IMR-90 (cell line): ENCODE measurements around the gene DSCAM. TPM values are rescaled to one million over a fixed set of nuclear protein-coding genes. Genes with fewer than 3 reads are reported as not detected.

Source experiments
- ATAC-seq: fragments of 200-7000 bp; cut with Tn5 transposase; 2 replicates; pipeline ENCODE4 v1.9.1; 2020; ENCODE audit warnings: low read depth, mild to moderate bottlenecking, moderate library complexity
- BruUV-seq: library from RNA; stranded (reverse); fragments of 400-500 nt; replicated peaks from 2 replicates; lab custom pipeline; 2021; lab: Mats Ljungman, UMichigan
- CTCF ChIA-PET: fragments of 300-600 bp; formaldehyde crosslinking; extraction: SDS; loops from one replicate; lab custom pipeline; 2021; ENCODE audit warnings: antibody characterized with exemption; lab: Yijun Ruan, JAX
- POLR2A ChIA-PET: fragments of 300-600 bp; sonication (Branson Sonifier 250); formaldehyde crosslinking; loops from one replicate; lab custom pipeline; 2022; ENCODE audit warnings: antibody characterized with exemption; ENCODE audit not compliant: unreplicated experiment; lab: Charles Lee
- DNase-seq: peaks from one replicate; pipeline ENCODE4 v3.0.0; 2013
- H2AFZ ChIP-seq: replicated peaks from 2 replicates; pipeline ENCODE3; 2013; ENCODE audit warnings: low read length, mild to moderate bottlenecking; ENCODE audit not compliant: poor library complexity
- H2AK5ac ChIP-seq: 2 replicates; pipeline ENCODE4 v1.6.1; 2013; ENCODE audit warnings: low read depth, low read length, inconsistent platforms
- H2AK9ac ChIP-seq: replicated peaks from 2 replicates; pipeline ENCODE3; 2013; ENCODE audit warnings: mild to moderate bottlenecking, low read depth, low read length, moderate library complexity; ENCODE audit not compliant: poor library complexity
- H2BK120ac ChIP-seq: 2 replicates; pipeline ENCODE4 v1.6.1; 2013; ENCODE audit warnings: low read depth, low read length, inconsistent platforms
- H2BK15ac ChIP-seq: 3 replicates; pipeline ENCODE4 v1.6.1; 2013; ENCODE audit warnings: low read depth, low read length, inconsistent platforms
- H2BK20ac ChIP-seq: 2 replicates; pipeline ENCODE4 v1.6.1; 2013; ENCODE audit warnings: low read depth, mild to moderate bottlenecking, inconsistent platforms, low read length, moderate library complexity
- H2BK5ac ChIP-seq: 2 replicates; pipeline ENCODE4 v1.6.1; 2013; ENCODE audit warnings: mild to moderate bottlenecking, low read depth, low read length, inconsistent platforms; ENCODE audit not compliant: poor library complexity, severe bottlenecking
- H3K14ac ChIP-seq: replicated peaks from 2 replicates; pipeline ENCODE4 v1.6.1; 2013; ENCODE audit warnings: low read depth, low read length, inconsistent platforms
- H3K18ac ChIP-seq: 2 replicates; pipeline ENCODE4 v1.6.1; 2013; ENCODE audit warnings: low read depth, low read length, control low read depth
- H3K23ac ChIP-seq: 2 replicates; pipeline ENCODE4 v1.6.1; 2013; ENCODE audit warnings: low read depth, low read length, inconsistent platforms
- H3K27ac ChIP-seq: 2 replicates; pipeline ENCODE4 v1.5.1; 2013; ENCODE audit warnings: mild to moderate bottlenecking, control low read depth, low read length; ENCODE audit not compliant: insufficient read depth
- H3K27me3 ChIP-seq: 2 replicates; pipeline ENCODE4 v1.6.1; 2013; ENCODE audit warnings: low read length; ENCODE audit not compliant: control insufficient read depth, insufficient read depth
- H3K36me3 ChIP-seq: 2 replicates; pipeline ENCODE4 v1.6.1; 2013; ENCODE audit warnings: low read length, mixed read lengths; ENCODE audit not compliant: control insufficient read depth, insufficient read depth
- H3K4ac ChIP-seq: 2 replicates; pipeline ENCODE4 v1.6.1; 2013; ENCODE audit warnings: low read depth, low read length, inconsistent platforms
- H3K4me1 ChIP-seq: 2 replicates; pipeline ENCODE4 v1.6.1; 2013; ENCODE audit warnings: low read length, mixed read lengths; ENCODE audit not compliant: control insufficient read depth, insufficient read depth
- H3K4me2 ChIP-seq: 2 replicates; pipeline ENCODE4 v1.6.1; 2013; ENCODE audit warnings: low read depth, mild to moderate bottlenecking, control low read depth, low read length, moderate library complexity
- H3K4me3 ChIP-seq: 2 replicates; pipeline ENCODE4 v1.5.1; 2013; ENCODE audit warnings: low read depth, mild to moderate bottlenecking, control low read depth, low read length, moderate library complexity; ENCODE audit not compliant: insufficient read depth
- H3K56ac ChIP-seq: 2 replicates; pipeline ENCODE4 v1.6.1; 2013; ENCODE audit warnings: low read length, inconsistent platforms; ENCODE audit not compliant: insufficient read depth; ENCODE audit errors: extremely low read depth
- H3K79me1 ChIP-seq, 2 experiments: 2 replicates each; pipeline ENCODE4 v1.6.1; 2013; ENCODE audit warnings: low read length in 2 of 2, inconsistent platforms in 1 of 2, low read depth in 1 of 2
- H3K9ac ChIP-seq: 2 replicates; pipeline ENCODE4 v1.6.1; 2013; ENCODE audit warnings: low read depth, low read length, control low read depth
- H3K9me1 ChIP-seq: 2 replicates; pipeline ENCODE4 v1.6.1; 2013; ENCODE audit warnings: low read length, inconsistent platforms; ENCODE audit not compliant: insufficient read depth
- H3K9me3 ChIP-seq: 2 replicates; pipeline ENCODE4 v1.6.1; 2013; ENCODE audit warnings: low read length; ENCODE audit not compliant: control insufficient read depth, insufficient read depth
- H4K20me1 ChIP-seq: 2 replicates; pipeline ENCODE4 v1.6.1; 2013; ENCODE audit warnings: low read length, inconsistent platforms; ENCODE audit not compliant: insufficient read depth
- H4K5ac ChIP-seq: 2 replicates; pipeline ENCODE4 v1.6.1; 2013; ENCODE audit warnings: mild to moderate bottlenecking, low read depth, low read length, control low read depth
- H4K8ac ChIP-seq, 2 experiments: 2 replicates each; pipeline ENCODE4 v1.6.1; 2013; ENCODE audit warnings: low read depth in 2 of 2, low read length in 2 of 2, control low read depth in 1 of 2, inconsistent platforms in 1 of 2
- H4K91ac ChIP-seq: 2 replicates; pipeline ENCODE4 v1.6.1; 2013; ENCODE audit warnings: low read depth, low read length, inconsistent platforms; ENCODE audit not compliant: insufficient read depth
- BHLHE40 ChIP-seq: fragments of 150-350 bp; IDR thresholded peaks from 2 replicates; pipeline ENCODE4 v1.6.1; 2016; ENCODE audit warnings: mild to moderate bottlenecking, low read depth, low read length
- CHD1 ChIP-seq: IDR thresholded peaks from 2 replicates; pipeline ENCODE4 v1.6.1; 2012; ENCODE audit warnings: low read depth, low read length, improper control_type of control experiment
- CTCF ChIP-seq: conservative IDR thresholded peaks from 2 replicates; pipeline ENCODE4 v1.5.1; 2012; ENCODE audit warnings: mild to moderate bottlenecking, low read depth, low read length, improper control_type of control experiment
- ELK1 ChIP-seq: fragments of 150-350 bp; IDR thresholded peaks from 2 replicates; pipeline ENCODE4 v1.6.1; 2016; ENCODE audit warnings: low read depth, mild to moderate bottlenecking, low read length, moderate library complexity, borderline replicate concordance
- MAFK ChIP-seq: IDR thresholded peaks from 2 replicates; pipeline ENCODE4 v1.6.1; 2012; ENCODE audit warnings: low read depth, low read length, improper control_type of control experiment
- MAZ ChIP-seq: IDR thresholded peaks from 2 replicates; pipeline ENCODE4 v1.6.1; 2012; ENCODE audit warnings: low read depth, mild to moderate bottlenecking, low read length, improper control_type of control experiment, moderate library complexity, borderline replicate concordance
- MXI1 ChIP-seq: IDR thresholded peaks from 2 replicates; pipeline ENCODE4 v1.6.1; 2012; ENCODE audit warnings: low read depth, mild to moderate bottlenecking, low read length, moderate library complexity, borderline replicate concordance
- NFE2L2 ChIP-seq: fragments of 150-350 bp; IDR thresholded peaks from 2 replicates; pipeline ENCODE4 v1.6.1; 2016; ENCODE audit warnings: low read depth, mild to moderate bottlenecking, low read length
- POLR2A ChIP-seq: IDR thresholded peaks from 2 replicates; pipeline ENCODE4 v1.6.1; 2012; ENCODE audit warnings: mild to moderate bottlenecking, low read depth, low read length
- RCOR1 ChIP-seq: IDR thresholded peaks from 2 replicates; pipeline ENCODE4 v1.6.1; 2012; ENCODE audit warnings: mild to moderate bottlenecking, low read length, improper control_type of control experiment; ENCODE audit not compliant: insufficient replicate concordance
- RFX5 ChIP-seq: IDR thresholded peaks from 2 replicates; pipeline ENCODE4 v1.8.0; 2012; ENCODE audit warnings: low read depth, mild to moderate bottlenecking, low read length, moderate library complexity
- SMC3 ChIP-seq: fragments of 150-350 bp; IDR thresholded peaks from 2 replicates; pipeline ENCODE4 v1.6.1; 2016; ENCODE audit warnings: low read depth, mild to moderate bottlenecking, antibody characterized with exemption, low read length, moderate library complexity
- USF2 ChIP-seq: fragments of 150-350 bp; IDR thresholded peaks from 2 replicates; pipeline ENCODE4 v1.6.1; 2017; ENCODE audit warnings: mild to moderate bottlenecking, antibody characterized with exemption, low read length, low read depth
- WGBS, 2 experiments: methylation state at CpG; one replicate each; pipeline versions ENCODE4 v1.1.5 to v1.1.7; 2013; ENCODE audit warnings: missing lambda C conversion rate in 2 of 2; ENCODE audit not compliant: insufficient read length in 1 of 2; ENCODE audit errors: extremely low coverage in 2 of 2; 5-methylcytosine and 5-hydroxymethylcytosine counted together
- dilution Hi-C: fragments of 300-500 bp; cut with HindIII; formaldehyde crosslinking; loops from one replicate; pipeline ENCODE4 v1.14.3; 2018; ENCODE audit warnings: low sequenced_read_pairs; ENCODE audit not compliant: unreplicated experiment
- in situ Hi-C: fragments of 300-500 bp; cut with MboI; formaldehyde crosslinking; loops from 3 replicates; pipeline ENCODE4 v1.14.3; 2019; ENCODE audit warnings: low sequenced_read_pairs, inconsistent platforms, mixed read lengths
- intact Hi-C: fragments of 100-400 bp; cut with micrococcal nuclease; formaldehyde crosslinking; loops from 2 replicates; pipeline ENCODE4 v1.10.0; 2022
- polyA plus RNA-seq, 3 experiments: library from polyadenylated mRNA; depleted of rRNA; stranded (reverse); fragments of >200 nt; gene quantifications; 2 replicates each; pipeline ENCODE4 v1.2.3, GENCODE V29; 2012; ENCODE audit warnings: low replicate concordance in 1 of 3
- total RNA-seq: library from RNA; depleted of rRNA; stranded (reverse); fragments of >200 nt; gene quantifications from 2 replicates; pipeline ENCODE4 v1.2.3, GENCODE V29; 2012

The DSCAM gene
- total and polyA plus RNA-seq, 2 of the 4 experiments (the other 2 are of a cell fraction) = under 0.01 to 0.02 TPM

DNA sequence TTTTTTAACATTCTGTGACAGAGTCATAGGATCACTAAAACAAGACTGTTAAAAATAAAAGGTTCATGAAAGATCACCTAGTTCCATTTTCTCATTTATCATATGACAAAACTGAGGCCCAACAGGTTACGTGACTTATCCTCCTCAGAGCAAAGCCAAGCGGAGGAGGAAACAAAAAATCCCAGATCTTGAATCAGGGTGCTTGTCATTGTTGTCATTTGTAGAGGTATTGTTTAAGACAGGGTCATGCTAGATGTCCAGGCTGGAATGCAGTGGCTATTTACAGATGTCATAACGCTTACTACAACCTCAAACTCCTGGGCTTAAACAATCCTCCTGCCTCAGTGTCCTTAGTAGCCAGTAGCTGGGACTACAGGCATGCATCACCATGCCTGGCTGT lies 293.2 kb downstream of the DSCAM start:
- DNase-seq (no peak), ATAC-seq (no peak)
- Histone ChIP-seq H2AK5ac (no peak overlapping the region), H2AK9ac (no peak overlapping the region), H3K23ac (no peak overlapping the region), H3K4ac (no peak overlapping the region), H4K91ac (no peak overlapping the region), H2BK5ac (no peak overlapping the region), H4K8ac (no peak overlapping the region), H2BK120ac (no peak overlapping the region), H3K27me3 (no peaks in the 10 kb centered on the region), H3K4me2 (no peak overlapping the region), H3K36me3 (no peaks in the 10 kb centered on the region), H3K9ac (no peak overlapping the region), H4K20me1 (no peaks in the 10 kb centered on the region), H3K4me1 (no peaks in the 10 kb centered on the region), H2BK15ac (no peak overlapping the region), H4K5ac (no peak overlapping the region), H3K27ac (no peak overlapping the region), H3K9me1 (no peaks in the 10 kb centered on the region), H3K14ac (no peak overlapping the region), H3K18ac (no peak overlapping the region), H2AFZ (no peak overlapping the region), H2BK20ac (no peak overlapping the region), H3K9me3 (peaks cover 9% of the 10 kb centered on the region), H3K79me1 (no peaks in the 10 kb centered on the region), H3K4me3 (no peak overlapping the region), H3K56ac (no peak overlapping the region)
- dilution Hi-C loops (no loop called here), intact Hi-C loops (no loop called here), in situ Hi-C loops (no loop called here)
- WGBS, 2 experiments = no CpG with 5 or more reads among the region's 3 CpGs
- no peak for TF ChIP-seq NFE2L2
- TF ChIP-seq CTCF = no peak
- TF ChIP-seq RFX5 = no peak
- no peak for TF ChIP-seq POLR2A
- no peak for TF ChIP-seq CHD1
- no peak for TF ChIP-seq USF2
- TF ChIP-seq MAFK = no peak
- no peak for TF ChIP-seq RCOR1
- no peak for TF ChIP-seq MAZ
- TF ChIP-seq MXI1 = no peak
- no peak for TF ChIP-seq BHLHE40
- no peak for TF ChIP-seq SMC3
- TF ChIP-seq ELK1 = no peak
- CTCF ChIA-PET = no interaction called here
- no TSS peak for BruUV-seq
- POLR2A ChIA-PET = no interaction called here
